ENCODE results near the gene MAPKAP1.

DNA sequence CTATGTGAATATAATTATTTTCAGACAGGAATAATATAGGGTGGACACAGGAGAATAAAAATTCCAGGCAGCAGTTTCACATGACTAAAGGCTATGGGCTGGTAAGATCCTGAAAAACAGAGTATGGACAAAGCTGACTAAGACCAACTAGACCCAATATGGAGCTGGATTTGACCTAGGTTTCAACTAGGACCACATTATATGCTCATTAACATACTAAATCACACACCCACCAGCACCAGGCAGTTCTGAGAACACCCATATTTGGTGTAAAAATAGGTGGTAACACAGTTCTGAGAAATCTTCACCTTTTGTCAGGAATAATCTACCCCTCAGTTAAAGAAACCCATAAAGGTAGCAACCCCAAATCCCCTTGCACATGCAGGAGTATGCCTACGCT lies 64.7 kb downstream of the MAPKAP1 start:
- TF ChIP-seq, protein P1, sequence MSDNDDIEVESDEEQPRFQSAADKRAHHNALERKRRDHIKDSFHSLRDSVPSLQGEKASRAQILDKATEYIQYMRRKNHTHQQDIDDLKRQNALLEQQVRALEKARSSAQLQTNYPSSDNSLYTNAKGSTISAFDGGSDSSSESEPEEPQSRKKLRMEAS (IDR thresholded peaks at IDR 0.05) = no peak
- TF ChIP-seq EGR1 (IDR thresholded peaks at IDR 0.05) (no peak), CEBPB (IDR thresholded peaks at IDR 0.05) (no peak), TAF1 (IDR thresholded peaks at IDR 0.05; ENCODE audit: low read depth) (no peak), ZBTB7A (IDR thresholded peaks at IDR 0.05; ENCODE audit: low read depth) (no peak), EP300 (IDR thresholded peaks at IDR 0.05; ENCODE audit: borderline replicate concordance) (no peak), YY1 (IDR thresholded peaks at IDR 0.05; ENCODE audit: low read depth) (no peak), CREB1 (IDR thresholded peaks at IDR 0.05; ENCODE audit: low read depth) (no peak), FOXM1 (IDR thresholded peaks at IDR 0.05; ENCODE audit: borderline replicate concordance, low read depth) (no peak), RAD21 (IDR thresholded peaks at IDR 0.05; ENCODE audit: low read depth) (no peak)
- TF ChIP-seq, protein P2, sequence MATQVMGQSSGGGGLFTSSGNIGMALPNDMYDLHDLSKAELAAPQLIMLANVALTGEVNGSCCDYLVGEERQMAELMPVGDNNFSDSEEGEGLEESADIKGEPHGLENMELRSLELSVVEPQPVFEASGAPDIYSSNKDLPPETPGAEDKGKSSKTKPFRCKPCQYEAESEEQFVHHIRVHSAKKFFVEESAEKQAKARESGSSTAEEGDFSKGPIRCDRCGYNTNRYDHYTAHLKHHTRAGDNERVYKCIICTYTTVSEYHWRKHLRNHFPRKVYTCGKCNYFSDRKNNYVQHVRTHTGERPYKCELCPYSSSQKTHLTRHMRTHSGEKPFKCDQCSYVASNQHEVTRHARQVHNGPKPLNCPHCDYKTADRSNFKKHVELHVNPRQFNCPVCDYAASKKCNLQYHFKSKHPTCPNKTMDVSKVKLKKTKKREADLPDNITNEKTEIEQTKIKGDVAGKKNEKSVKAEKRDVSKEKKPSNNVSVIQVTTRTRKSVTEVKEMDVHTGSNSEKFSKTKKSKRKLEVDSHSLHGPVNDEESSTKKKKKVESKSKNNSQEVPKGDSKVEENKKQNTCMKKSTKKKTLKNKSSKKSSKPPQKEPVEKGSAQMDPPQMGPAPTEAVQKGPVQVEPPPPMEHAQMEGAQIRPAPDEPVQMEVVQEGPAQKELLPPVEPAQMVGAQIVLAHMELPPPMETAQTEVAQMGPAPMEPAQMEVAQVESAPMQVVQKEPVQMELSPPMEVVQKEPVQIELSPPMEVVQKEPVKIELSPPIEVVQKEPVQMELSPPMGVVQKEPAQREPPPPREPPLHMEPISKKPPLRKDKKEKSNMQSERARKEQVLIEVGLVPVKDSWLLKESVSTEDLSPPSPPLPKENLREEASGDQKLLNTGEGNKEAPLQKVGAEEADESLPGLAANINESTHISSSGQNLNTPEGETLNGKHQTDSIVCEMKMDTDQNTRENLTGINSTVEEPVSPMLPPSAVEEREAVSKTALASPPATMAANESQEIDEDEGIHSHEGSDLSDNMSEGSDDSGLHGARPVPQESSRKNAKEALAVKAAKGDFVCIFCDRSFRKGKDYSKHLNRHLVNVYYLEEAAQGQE (IDR thresholded peaks at IDR 0.05; ENCODE audit: low read depth) = no peak
